Measurements from ENCODE around the gene AIRE.
"Not testable (repeated sequence)": the region's sequence is repeated elsewhere in the genome, so short reads cannot be mapped to it uniquely, and the experiment has no call there.

AIRE gene

DNA sequence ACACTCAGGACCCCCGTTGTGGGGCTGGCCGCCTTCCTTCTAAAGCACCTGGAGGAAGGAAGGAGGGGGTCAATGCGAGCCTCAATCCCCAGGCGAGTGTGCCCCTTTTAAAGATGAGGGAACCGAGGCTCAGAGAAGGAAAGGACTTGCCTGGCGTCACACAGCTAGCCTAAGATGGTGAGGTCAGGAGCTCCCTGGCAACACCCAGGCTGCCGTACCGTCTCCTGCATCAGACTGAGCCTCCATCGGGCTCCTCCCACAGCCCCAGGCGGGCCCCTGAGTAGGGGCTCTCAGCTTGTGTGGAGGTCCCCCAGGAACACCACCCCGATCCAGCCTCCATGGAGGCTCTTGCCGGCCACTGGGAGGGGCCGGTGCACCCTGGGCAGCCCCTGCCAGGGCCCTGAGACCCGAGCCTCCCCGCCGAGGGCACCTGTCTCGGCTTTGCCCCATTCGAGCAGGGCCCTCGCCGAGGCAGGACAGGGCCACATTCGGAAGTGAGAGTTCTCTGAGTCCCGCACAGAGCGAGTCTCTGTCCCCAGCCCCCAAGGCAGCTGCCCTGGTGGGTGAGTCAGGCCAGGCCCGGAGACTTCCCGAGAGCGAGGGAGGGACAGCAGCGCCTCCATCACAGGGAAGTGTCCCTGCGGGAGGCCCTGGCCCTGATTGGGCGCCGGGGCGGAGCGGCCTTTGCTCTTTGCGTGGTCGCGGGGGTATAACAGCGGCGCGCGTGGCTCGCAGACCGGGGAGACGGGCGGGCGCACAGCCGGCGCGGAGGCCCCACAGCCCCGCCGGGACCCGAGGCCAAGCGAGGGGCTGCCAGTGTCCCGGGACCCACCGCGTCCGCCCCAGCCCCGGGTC is at the start of gene AIRE:
Gene AIRE (plus strand): TSS at position 739 of the 855 bp plus-strand sequence. CDS start 131 bp downstream, outside the sequence.
- no peak for DNase-seq

- DNase-seq = not testable (repeated sequence)
These were observed 45.3 kb upstream of the AIRE start for GRCh38 chr21:44240353-44240752.

DNA sequence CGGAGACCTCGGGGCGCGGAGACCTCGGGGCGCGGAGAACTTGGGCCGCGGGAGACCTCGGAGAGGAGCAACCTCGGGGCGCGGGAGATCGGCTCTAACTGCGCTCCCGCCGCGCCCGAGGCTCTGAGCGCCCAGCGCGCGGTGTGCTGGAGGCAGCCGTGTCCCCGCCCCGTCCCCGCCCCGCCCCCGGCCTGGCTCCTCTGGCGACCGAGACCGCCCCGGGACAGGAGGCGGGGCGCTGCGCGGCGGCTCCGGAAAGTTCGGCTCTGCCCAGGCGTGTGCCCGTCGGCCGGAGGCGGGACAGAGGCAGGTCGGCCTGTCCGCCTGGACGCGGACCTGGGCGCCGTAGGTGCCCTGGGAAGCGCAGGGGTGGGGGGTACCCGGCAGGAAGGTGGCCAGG is 44.8 kb upstream of the AIRE start, which contains the start of gene ICOSLG:
Gene ICOSLG (minus strand): TSS at position 102 of the 400 bp plus-strand sequence. CDS start 126 bp downstream, outside the sequence.
- DNase-seq = not testable (repeated sequence)

DNA sequence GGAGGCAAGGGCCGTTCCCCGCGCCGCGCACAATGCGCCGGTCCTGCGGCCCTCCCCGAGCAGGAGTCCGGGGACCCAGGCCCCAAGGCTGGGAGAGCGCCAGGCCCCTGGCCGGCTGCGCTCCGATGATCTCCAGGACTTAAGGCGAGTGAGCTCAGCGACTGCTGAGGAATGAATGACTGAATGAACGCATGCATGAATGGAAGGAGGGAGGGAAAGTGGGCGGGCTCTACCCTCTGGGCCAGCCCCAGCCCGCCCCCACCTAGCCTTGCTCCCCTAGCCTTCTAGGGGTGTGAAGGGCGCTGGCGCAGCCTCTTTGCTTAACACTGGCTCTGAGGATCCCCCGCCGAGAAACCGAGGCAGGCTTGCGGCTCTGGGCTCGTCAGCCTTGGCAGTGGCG is 44.4 kb upstream of the AIRE start:
- not testable (repeated sequence) for DNase-seq

- not testable (repeated sequence) for DNase-seq
These were observed 41.7 kb upstream of the AIRE start for GRCh38 chr21:44243980-44244379.

- DNase-seq = not testable (repeated sequence)
These were observed 37.8 kb upstream of the AIRE start for GRCh38 chr21:44247904-44248303.

- not testable (repeated sequence) for DNase-seq
These were observed 36.3 kb upstream of the AIRE start for GRCh38 chr21:44249204-44250037.

DNA sequence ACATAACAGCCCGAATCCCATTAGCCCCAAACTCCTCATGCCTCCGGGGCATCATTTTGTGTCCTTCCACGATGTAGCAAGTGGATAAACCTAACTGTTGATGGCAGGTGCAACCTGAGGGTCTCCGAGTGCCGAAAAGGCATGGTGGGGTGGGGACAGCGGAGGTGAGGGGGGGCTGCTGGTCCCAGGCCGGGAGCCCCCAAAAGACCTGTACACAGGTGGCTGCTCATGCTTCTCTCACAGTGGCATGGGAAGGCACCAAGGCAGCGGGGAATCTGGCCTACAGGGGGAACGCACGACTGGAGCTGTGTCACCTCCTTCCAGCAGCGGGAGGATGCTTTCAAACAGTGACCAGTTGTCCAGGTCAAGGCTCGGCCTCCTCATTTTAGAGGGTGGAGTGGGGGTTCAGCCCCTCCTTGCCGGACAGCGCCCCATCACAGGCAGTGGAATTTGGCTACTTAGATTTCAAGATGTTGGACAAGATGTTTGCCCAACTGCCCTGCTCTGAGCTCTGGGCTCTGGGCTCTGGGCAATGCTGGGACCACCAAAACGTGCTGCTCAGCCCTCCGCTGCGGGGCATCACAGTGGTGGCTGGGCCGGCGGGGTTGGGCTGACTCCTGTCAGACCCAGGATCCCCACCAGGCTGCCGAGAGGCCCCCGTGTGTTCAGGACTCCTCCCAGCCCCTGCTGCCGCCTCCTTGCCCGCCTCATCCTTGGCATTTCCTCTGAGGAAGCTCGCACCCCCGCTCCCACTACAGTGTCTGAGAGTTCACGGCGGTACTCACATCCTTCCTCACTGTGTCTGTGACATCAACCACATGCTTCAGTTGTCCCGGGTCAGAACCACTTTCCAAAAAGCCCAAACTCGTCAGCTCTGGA is 31.6 kb upstream of the AIRE start:
- DNase-seq = no peak

DNA sequence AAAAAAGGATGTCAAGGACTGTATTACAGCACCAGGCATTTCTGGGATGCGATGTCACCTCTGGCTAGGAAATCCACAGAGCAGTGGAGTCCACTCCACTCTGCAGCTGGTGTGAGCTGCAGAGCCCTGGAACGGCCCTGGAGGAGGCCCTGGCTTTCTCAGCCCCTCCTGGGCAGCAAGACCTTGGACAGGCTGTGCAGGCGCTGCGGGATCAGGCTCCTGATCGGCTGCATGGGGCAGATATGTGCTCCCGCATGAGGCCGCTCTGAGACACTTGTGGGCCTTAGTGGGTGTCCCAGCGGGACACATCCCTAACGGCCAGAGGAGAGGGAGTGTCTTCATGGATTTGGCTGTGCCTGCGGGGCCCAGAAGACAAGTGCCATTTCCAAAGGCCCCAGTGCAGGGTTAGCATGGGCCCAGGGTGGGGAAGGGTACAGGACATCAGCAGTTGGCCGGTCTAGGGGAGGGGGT is 30.1 kb upstream of the AIRE start:
- no peak for DNase-seq

GRCh38 chr21:44258056-44258725 is 27.5 kb upstream of the AIRE start:
- DNase-seq = no peak

- DNase-seq = no peak
These were observed 26.5 kb upstream of the AIRE start for GRCh38 chr21:44259082-44259705.

DNA sequence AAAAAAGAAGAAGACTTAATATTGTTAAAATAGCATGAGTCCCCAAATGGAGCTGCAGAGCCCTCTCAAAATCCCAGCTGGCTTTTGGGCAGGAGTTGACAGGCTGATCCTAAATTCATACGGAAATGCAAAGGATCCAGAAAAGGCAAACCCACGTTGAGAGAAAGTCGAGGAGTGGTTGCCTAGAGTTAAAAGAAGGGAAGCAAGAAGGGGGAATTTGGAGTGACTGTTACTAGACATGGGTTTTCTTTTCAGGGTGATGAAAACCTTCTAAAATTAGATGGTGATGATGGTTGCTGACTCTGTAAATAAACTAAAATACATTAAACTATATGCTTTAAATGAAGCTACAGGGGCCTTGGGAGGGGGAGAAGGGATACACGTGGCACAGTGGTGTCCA is 25.6 kb upstream of the AIRE start:
- no peak for DNase-seq

- DNase-seq = no peak
These were observed 24.7 kb upstream of the AIRE start for GRCh38 chr21:44260791-44261631.

GRCh38 chr21:44261675-44262295 is 23.9 kb upstream of the AIRE start, which contains the start of gene DNMT3L:
TSS of gene DNMT3L (minus strand) at chr21:44261897. CDS start at chr21:44261259, 638 bp downstream.
- no peak for DNase-seq

GRCh38 chr21:44262338-44263056 is 23.2 kb upstream of the AIRE start:
- DNase-seq = no peak

- DNase-seq = no peak
These were observed 22.4 kb upstream of the AIRE start for GRCh38 chr21:44263221-44263760.

- DNase-seq = no peak
These were observed 21.9 kb upstream of the AIRE start for GRCh38 chr21:44263768-44264167.

- DNase-seq = no peak
These were observed 19.9 kb upstream of the AIRE start for GRCh38 chr21:44265734-44266270.

Measured in CD4-positive, alpha-beta T cell treated with Interferon gamma for 1 hour (primary cell).